Heart left ventricle (tissue), 13 donors: ENCODE measurements around the gene CNIH3.

Experiments used
- CTCF ChIP-seq, 12 donors: fragments of 200-600 bp; sonication (generic) in 4 of 12; IDR thresholded peaks; one replicate each; pipeline versions ENCODE4 v1.5.0 to v1.8.0; 2018 to 2022; ENCODE audit warnings: antibody characterized with exemption in 12 of 12, mild to moderate bottlenecking in 5 of 12
- POLR2A ChIP-seq, 2 donors: fragments of 450-650 bp; IDR thresholded peaks; one replicate each; pipeline ENCODE4 v1.6.1; 2017; ENCODE audit warnings: antibody characterized with exemption in 2 of 2, mild to moderate bottlenecking in 2 of 2, moderate library complexity in 2 of 2
- donor health status: ischemic (EF 13 %, LVEDD 7.1; RV severe dilation, severe dysfunction).
- donor health status: DM: no; HTN: yes; CAD: no.
- donor health status: DM: no; HTN: no; CAD: no.
- donor health status: ischemic (EF 25% LVEDD 6.9; RV normal size, moderate dysfunction).
- donor health status: ischemic (EF 25% LVEDD 5.7; RV mildly dilated, moderate dysfunction).
- donor health status: ischemic (EF 35%, LVEDD 5.7; RV mildly dilated, moderate dysfunction).
- donor health status: nonischemic (EF 11% LVEDD 7.7; RV severe dilation, severe dysfunction).
- donor health status: DM: yes; HTN: yes; CAD: no.
- donor health status: PGD.
- donor health status: ischemic (EF 29% LVEDD 5.4; RV normal size, mild dysfunction).
- donor health status: nonischemic (EF 23%, LVEDD 6.1; RV moderate dilation, normal function).

DNA sequence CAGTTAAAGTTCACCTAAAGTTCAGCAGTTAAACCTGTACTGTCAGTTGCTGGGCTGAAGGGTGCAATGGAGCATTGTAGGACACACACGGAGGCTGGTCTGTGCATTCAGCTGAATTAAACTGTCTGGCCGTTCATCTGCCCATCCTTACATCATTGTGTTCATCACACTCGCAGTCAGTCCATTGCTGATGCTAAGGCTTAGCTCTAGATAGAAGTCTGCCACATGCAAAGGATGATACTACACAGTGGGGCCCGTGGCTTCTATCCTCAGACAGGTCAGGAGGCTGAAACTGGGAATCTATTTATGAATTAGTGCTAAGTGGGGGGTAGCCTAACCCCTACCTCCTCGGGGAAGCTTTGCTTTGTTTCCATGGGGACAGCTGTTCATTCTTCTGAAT is 60.4 kb downstream of the CNIH3 start:
- no peak for TF ChIP-seq CTCF (IDR thresholded peaks at IDR 0.05)
- no peak for TF ChIP-seq POLR2A (IDR thresholded peaks at IDR 0.05)
